Measurements from ENCODE around the gene PRDX6. TPM values are rescaled to one million over a fixed set of nuclear protein-coding genes. Genes with fewer than 3 reads are reported as not detected.
"Not testable (repeated sequence)": the region's sequence is repeated elsewhere in the genome, so short reads cannot be mapped to it uniquely, and the experiment has no call there.

Gene PRDX6
- total RNA-seq, 2 experiments from 2014 or later, result 109 to 148 TPM

GRCh38 chr1:173454966-173455524, 22.1 kb upstream of the PRDX6 start:
- Histone ChIP-seq H3K9me3 (ENCODE audit: low read length) (no peaks in the 10 kb centered on the region), H3K4me1 (ENCODE audit: insufficient read depth, low read length, poor library complexity, severe bottlenecking) (no peaks in the 10 kb centered on the region), H3K36me3 (ENCODE audit: insufficient read depth, low read length) (peaks cover 13% of the 10 kb centered on the region), H3K79me2 (ENCODE audit: insufficient read depth, low read depth, low read length) (no peaks in the 10 kb centered on the region), H4K20me1 (ENCODE audit: insufficient read depth, low read length) (no peaks in the 10 kb centered on the region), H3K27ac (ENCODE audit: low read depth, low read length, poor library complexity, severe bottlenecking) (no peak overlapping the region), H3K4me2 (ENCODE audit: low read length) (no peak overlapping the region), H3K4me3 (ENCODE audit: low read depth, low read length, poor library complexity, severe bottlenecking) (no peak overlapping the region), H3K9me2 (ENCODE audit: insufficient read depth, low read length) (no peaks in the 10 kb centered on the region), H2AFZ (ENCODE audit: low read length) (no peak overlapping the region)
- ChIA-PET POLR2A (no interaction called here), CTCF (ENCODE audit: unreplicated experiment) (no interaction called here)
- TF ChIP-seq CTCF (conservative IDR thresholded peaks at IDR 0.05; ENCODE audit: low read length) (no peak), EZH2phosphoT487 (IDR thresholded peaks at IDR 0.05; ENCODE audit: borderline replicate concordance, low read depth, low read length) (no peak)
- no TSS peak for BruUV-seq (replicated peaks)
- intact Hi-C loops (cut with micrococcal nuclease; ENCODE audit: unreplicated experiment), result no loop called here
- no peak for DNase-seq (ENCODE audit: low spot score)

- H3K79me2 ChIP-seq (ENCODE audit: insufficient read depth, low read depth, low read length), result no peaks in the 10 kb centered on the region
- no peak overlapping the region for H3K4me3 ChIP-seq (ENCODE audit: low read depth, low read length, poor library complexity, severe bottlenecking)
- POLR2A ChIA-PET, result interaction anchor here (1.5 kb wide), 1 partner anchor 13 kb away, joined by 4 read pairs; no protein-coding TSS in a partner anchor
- no peaks in the 10 kb centered on the region for H3K9me2 ChIP-seq (ENCODE audit: insufficient read depth, low read length)
- intact Hi-C loops (cut with micrococcal nuclease; ENCODE audit: unreplicated experiment), result no loop called here
- CTCF ChIA-PET (ENCODE audit: unreplicated experiment), result no interaction called here
- no peak overlapping the region for H2AFZ ChIP-seq (ENCODE audit: low read length)
- TF ChIP-seq EZH2phosphoT487 (IDR thresholded peaks at IDR 0.05; ENCODE audit: borderline replicate concordance, low read depth, low read length) (no peak), CTCF (conservative IDR thresholded peaks at IDR 0.05; ENCODE audit: low read length) (no peak)
- H4K20me1 ChIP-seq (ENCODE audit: insufficient read depth, low read length), result no peaks in the 10 kb centered on the region
- peaks cover 33% of the 10 kb centered on the region for H3K36me3 ChIP-seq (ENCODE audit: insufficient read depth, low read length)
- no peak overlapping the region for H3K27ac ChIP-seq (ENCODE audit: low read depth, low read length, poor library complexity, severe bottlenecking)
- BruUV-seq (replicated peaks), result no TSS peak
- no peak for DNase-seq (ENCODE audit: low spot score)
- H3K4me2 ChIP-seq (ENCODE audit: low read length), result no peak overlapping the region
- H3K9me3 ChIP-seq (ENCODE audit: low read length), result peaks cover 4% of the 10 kb centered on the region; the same call in 1 of the 2 replicates
- H3K4me1 ChIP-seq (ENCODE audit: insufficient read depth, low read length, poor library complexity, severe bottlenecking), result no peaks in the 10 kb centered on the region
Measured at GRCh38 chr1:173459885-173460284, 17.2 kb upstream of the PRDX6 start.

DNA sequence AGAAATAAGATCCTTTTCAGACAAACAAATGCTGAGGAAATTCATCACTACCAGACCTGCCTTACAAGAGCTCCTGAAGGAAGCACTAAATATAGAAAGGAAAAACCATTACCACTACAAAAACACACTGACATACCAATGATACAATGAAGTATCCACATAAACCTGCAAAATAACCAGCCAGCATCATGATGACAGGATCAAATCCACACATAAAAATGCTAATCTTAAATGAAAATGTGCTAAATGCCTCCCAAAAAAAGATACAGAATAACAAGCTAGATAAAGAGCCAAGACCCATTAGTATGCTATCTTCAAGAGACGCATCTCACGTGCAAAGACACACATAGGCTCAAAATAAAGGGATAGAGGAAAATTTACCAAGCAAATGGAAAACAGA, 14.5 kb upstream of the PRDX6 start:
- H3K9me2 ChIP-seq (ENCODE audit: insufficient read depth, low read length); H3K4me2 ChIP-seq (ENCODE audit: low read length); CTCF ChIA-PET (ENCODE audit: unreplicated experiment); H4K20me1 ChIP-seq (ENCODE audit: insufficient read depth, low read length); H3K79me2 ChIP-seq (ENCODE audit: insufficient read depth, low read depth, low read length); BruUV-seq (replicated peaks); H3K27ac ChIP-seq (ENCODE audit: low read depth, low read length, poor library complexity, severe bottlenecking); H3K4me3 ChIP-seq (ENCODE audit: low read depth, low read length, poor library complexity, severe bottlenecking); H3K4me1 ChIP-seq (ENCODE audit: insufficient read depth, low read length, poor library complexity, severe bottlenecking); H2AFZ ChIP-seq (ENCODE audit: low read length); DNase-seq (ENCODE audit: low spot score); intact Hi-C loops (cut with micrococcal nuclease; ENCODE audit: unreplicated experiment): not testable (repeated sequence)
- Histone ChIP-seq H3K36me3 (ENCODE audit: insufficient read depth, low read length) (peaks cover 38% of the 10 kb centered on the region), H3K9me3 (ENCODE audit: low read length) (peaks cover 13% of the 10 kb centered on the region; the same call in 1 of the 2 replicates)
- POLR2A ChIA-PET, result interaction anchor here (1.3 kb wide), 1 partner anchor 9 kb away, joined by 3 read pairs; no protein-coding TSS in a partner anchor

GRCh38 chr1:173464185-173464584, 12.9 kb upstream of the PRDX6 start:
- H3K4me1 ChIP-seq (ENCODE audit: insufficient read depth, low read length, poor library complexity, severe bottlenecking); H2AFZ ChIP-seq (ENCODE audit: low read length); H3K27ac ChIP-seq (ENCODE audit: low read depth, low read length, poor library complexity, severe bottlenecking); H3K4me2 ChIP-seq (ENCODE audit: low read length); H3K4me3 ChIP-seq (ENCODE audit: low read depth, low read length, poor library complexity, severe bottlenecking); H3K79me2 ChIP-seq (ENCODE audit: insufficient read depth, low read depth, low read length); H4K20me1 ChIP-seq (ENCODE audit: insufficient read depth, low read length); DNase-seq (ENCODE audit: low spot score); H3K9me2 ChIP-seq (ENCODE audit: insufficient read depth, low read length); intact Hi-C loops (cut with micrococcal nuclease; ENCODE audit: unreplicated experiment); BruUV-seq (replicated peaks); CTCF ChIA-PET (ENCODE audit: unreplicated experiment): not testable (repeated sequence)
- H3K36me3 ChIP-seq (ENCODE audit: insufficient read depth, low read length), result peaks cover 47% of the 10 kb centered on the region
- POLR2A ChIA-PET, result interaction anchor here (0.6 to 1.2 kb wide), 3 partner anchors 25 to 373 kb away, joined by 3 to 5 read pairs (median 4); no protein-coding TSS in a partner anchor
- H3K9me3 ChIP-seq (ENCODE audit: low read length), result peaks cover 19% of the 10 kb centered on the region; the same call in 1 of the 2 replicates

Measured in OCI-LY7 (cell line).